Measurements from ENCODE around the gene TNRC6B.

TNRC6B gene

GRCh38 chr22:40238425-40239344 lies 61.0 kb downstream of the TNRC6B start:
- no peak overlapping the region for H3K4me3 ChIP-seq (ENCODE audit: control insufficient read depth, low read depth, low read length)
- TF ChIP-seq CTCF (conservative IDR thresholded peaks at IDR 0.05; ENCODE audit: control insufficient read depth, insufficient read depth, low read depth, low read length), result no peak
- DNase-seq (ENCODE audit: low read depth), result peak; percentile 88

GRCh38 chr22:40239345-40239683 lies 61.6 kb downstream of the TNRC6B start:
- TF ChIP-seq CTCF (conservative IDR thresholded peaks at IDR 0.05; ENCODE audit: control insufficient read depth, insufficient read depth, low read depth, low read length), result no peak
- no peak overlapping the region for H3K4me3 ChIP-seq (ENCODE audit: control insufficient read depth, low read depth, low read length)
- no peak for DNase-seq (ENCODE audit: low read depth)

GRCh38 chr22:40240160-40240559 lies 62.4 kb downstream of the TNRC6B start:
- no peak for DNase-seq (ENCODE audit: low read depth)
- H3K4me3 ChIP-seq (ENCODE audit: control insufficient read depth, low read depth, low read length), result no peak overlapping the region
- no peak for TF ChIP-seq CTCF (conservative IDR thresholded peaks at IDR 0.05; ENCODE audit: control insufficient read depth, insufficient read depth, low read depth, low read length)

- no peak for DNase-seq (ENCODE audit: low read depth)
- H3K4me3 ChIP-seq (ENCODE audit: control insufficient read depth, low read depth, low read length), result no peak overlapping the region
These were observed 63.0 kb downstream of the TNRC6B start for GRCh38 chr22:40240686-40241085.

GRCh38 chr22:40241200-40241763 lies 63.6 kb downstream of the TNRC6B start:
- no peak for TF ChIP-seq CTCF (conservative IDR thresholded peaks at IDR 0.05; ENCODE audit: control insufficient read depth, insufficient read depth, low read depth, low read length)
- no peak overlapping the region for H3K4me3 ChIP-seq (ENCODE audit: control insufficient read depth, low read depth, low read length)
- DNase-seq (ENCODE audit: low read depth), result no peak

More at GRCh38 chr22:40240686-40241085, 63.0 kb downstream of the TNRC6B start:
- no peak for TF ChIP-seq CTCF (conservative IDR thresholded peaks at IDR 0.05; ENCODE audit: control insufficient read depth, insufficient read depth, low read depth, low read length)

GRCh38 chr22:40243891-40244290 lies 66.2 kb downstream of the TNRC6B start:
- no peak for DNase-seq (ENCODE audit: low read depth)
- no peak for TF ChIP-seq CTCF (conservative IDR thresholded peaks at IDR 0.05; ENCODE audit: control insufficient read depth, insufficient read depth, low read depth, low read length)
- H3K4me3 ChIP-seq (ENCODE audit: control insufficient read depth, low read depth, low read length), result no peak overlapping the region

All from fibroblast of mammary gland (primary cell).